ENCODE measurements around the gene BCR. TPM values are rescaled to one million over a fixed set of nuclear protein-coding genes. Genes with fewer than 3 reads are reported as not detected.

BCR gene
- total and polyA plus RNA-seq, 2 donors (not counting 1 experiment from before 2014, with no cell fraction given) = 15.7 to 66.6 TPM

DNA sequence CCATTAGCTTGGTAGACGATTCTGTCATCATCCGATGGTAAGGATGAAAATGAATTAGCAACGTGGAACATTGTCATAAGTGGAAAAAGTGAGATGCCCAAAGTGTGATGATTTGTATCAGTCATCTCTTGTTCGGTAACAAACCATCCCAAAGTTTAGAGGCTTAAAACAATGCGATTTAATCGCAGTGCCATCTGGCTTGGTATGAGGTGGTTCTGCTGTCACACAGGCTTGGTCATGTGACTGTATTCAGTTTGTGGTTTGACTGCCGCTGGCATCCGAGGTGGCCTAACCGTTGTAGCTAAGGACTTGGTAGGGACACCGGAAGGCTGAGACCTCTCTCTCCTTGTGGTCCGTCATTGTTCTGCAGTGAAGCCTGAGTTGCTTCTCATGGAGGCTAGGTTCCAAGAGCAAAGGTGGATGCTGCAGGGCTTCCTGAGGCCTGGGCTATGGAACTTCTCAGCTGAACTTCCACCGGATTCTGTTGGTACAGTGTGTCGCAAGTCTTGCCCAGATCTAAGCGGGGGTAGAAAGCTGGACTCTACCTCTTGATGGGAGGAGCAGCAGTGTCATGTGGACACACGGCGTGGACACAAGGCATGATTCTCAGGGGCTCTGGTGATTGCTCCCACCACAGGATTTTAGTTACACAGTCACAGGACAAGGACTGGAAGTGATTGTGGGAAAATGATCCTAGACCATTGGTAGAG lies 36.3 kb downstream of the BCR start:
- H3K27me3 ChIP-seq (ENCODE audit: control insufficient read depth, insufficient read depth, low read length) = no peaks in the 10 kb centered on the region
- H3K79me2 ChIP-seq (ENCODE audit: control insufficient read depth, insufficient read depth, low read length) = peaks cover 32% of the 10 kb centered on the region
- no peak overlapping the region for H3K9ac ChIP-seq (ENCODE audit: insufficient read depth, low read length)
- TF ChIP-seq EZH2 (IDR thresholded peaks at IDR 0.05; ENCODE audit: low read length, missing control alignments) (no peak), CTCF (conservative IDR thresholded peaks at IDR 0.05 in 1 of 2, IDR thresholded peaks at IDR 0.05 in 1 of 2; ENCODE audit: low read depth in 1 of 2, low read length in 2 of 2) (no peak)
- no peaks in the 10 kb centered on the region for H3K36me3 ChIP-seq (ENCODE audit: control insufficient read depth, insufficient read depth, low read length)
- no peaks in the 10 kb centered on the region for H3K9me3 ChIP-seq (ENCODE audit: control insufficient read depth, insufficient read depth, low read depth, low read length)
- H4K20me1 ChIP-seq (ENCODE audit: control insufficient read depth, extremely low read depth, insufficient read depth, low read length) = no peaks in the 10 kb centered on the region
- H3K4me3 ChIP-seq (replicated peaks in 1 of 4; ENCODE audit: control extremely low read depth in 1 of 4, insufficient read depth in 1 of 4, low read depth in 3 of 4, low read length in 4 of 4) = no peak overlapping the region
- H3K4me2 ChIP-seq (ENCODE audit: extremely low read depth, insufficient read depth, low read length) = no peak overlapping the region
- no peak overlapping the region for H3K27ac ChIP-seq (ENCODE audit: insufficient read depth, low read length)
- DNase-seq (ENCODE audit: low read depth in 2 of 2) = no peak
- H2AFZ ChIP-seq (ENCODE audit: low read length) = no peak overlapping the region
- H3K4me1 ChIP-seq (ENCODE audit: control insufficient read depth, extremely low read depth, insufficient read depth, low read length) = peaks cover 32% of the 10 kb centered on the region

DNA sequence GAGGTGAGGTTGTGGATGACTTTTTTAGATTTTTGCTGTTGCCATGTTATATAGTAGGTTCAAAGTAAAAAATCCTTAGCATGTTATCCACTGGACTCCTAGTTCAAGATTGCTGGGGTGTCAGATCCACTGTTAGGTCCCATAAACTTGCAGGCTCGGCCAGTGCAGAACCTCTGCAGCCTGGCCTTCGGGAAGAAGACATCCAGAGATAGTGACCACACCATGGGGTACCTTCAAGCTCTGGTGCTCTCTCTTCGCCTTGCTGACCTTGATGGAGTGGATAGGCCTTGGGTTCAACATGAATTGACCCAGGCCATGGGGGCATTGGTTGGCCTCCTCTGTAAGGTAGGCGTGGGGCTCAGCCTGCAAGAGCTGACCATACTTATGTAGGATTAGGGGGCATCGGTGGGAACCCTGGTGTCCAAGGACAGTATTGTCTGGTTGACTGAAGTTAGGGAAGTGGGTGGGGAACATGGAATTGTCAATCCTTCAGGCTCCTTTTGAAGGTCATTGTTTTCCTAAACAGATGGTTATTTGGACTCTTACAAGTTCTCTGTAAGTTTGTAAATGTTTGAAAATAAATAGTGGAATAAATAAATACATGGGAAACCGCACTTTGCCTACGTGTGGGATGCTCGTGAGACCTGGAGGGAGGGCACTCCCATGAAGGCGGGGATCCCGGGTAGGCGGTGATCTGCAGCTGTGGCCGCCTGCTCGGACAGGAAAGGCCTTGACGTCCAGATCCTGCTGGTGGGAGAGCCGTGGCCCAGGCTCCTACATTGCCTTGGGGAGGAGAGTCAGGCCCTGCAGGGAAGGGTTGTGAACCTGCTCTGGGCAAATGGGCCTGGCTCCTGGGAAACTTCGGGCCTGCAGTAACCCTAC lies 37.1 kb downstream of the BCR start:
- Histone ChIP-seq H3K36me3 (ENCODE audit: control insufficient read depth, insufficient read depth, low read length) (no peaks in the 10 kb centered on the region), H3K4me2 (ENCODE audit: extremely low read depth, insufficient read depth, low read length) (no peak overlapping the region), H3K4me1 (ENCODE audit: control insufficient read depth, extremely low read depth, insufficient read depth, low read length) (peaks cover 32% of the 10 kb centered on the region), H3K9me3 (ENCODE audit: control insufficient read depth, insufficient read depth, low read depth, low read length) (no peaks in the 10 kb centered on the region), H3K9ac (ENCODE audit: insufficient read depth, low read length) (no peak overlapping the region), H2AFZ (ENCODE audit: low read length) (no peak overlapping the region), H3K27me3 (ENCODE audit: control insufficient read depth, insufficient read depth, low read length) (no peaks in the 10 kb centered on the region), H3K27ac (ENCODE audit: insufficient read depth, low read length) (no peak overlapping the region), H3K4me3 (replicated peaks in 1 of 4; ENCODE audit: control extremely low read depth in 1 of 4, insufficient read depth in 1 of 4, low read depth in 3 of 4, low read length in 4 of 4) (no peak overlapping the region), H3K79me2 (ENCODE audit: control insufficient read depth, insufficient read depth, low read length) (peaks cover 32% of the 10 kb centered on the region), H4K20me1 (ENCODE audit: control insufficient read depth, extremely low read depth, insufficient read depth, low read length) (no peaks in the 10 kb centered on the region)
- DNase-seq (ENCODE audit: low read depth in 2 of 2) = no peak
- TF ChIP-seq CTCF (conservative IDR thresholded peaks at IDR 0.05 in 1 of 2, IDR thresholded peaks at IDR 0.05 in 1 of 2; ENCODE audit: low read depth in 1 of 2, low read length in 2 of 2) = no peak

GRCh38 chr22:23218053-23218866 lies 38.0 kb downstream of the BCR start:
- H3K79me2 ChIP-seq (ENCODE audit: control insufficient read depth, insufficient read depth, low read length) = peaks cover 27% of the 10 kb centered on the region
- H2AFZ ChIP-seq (ENCODE audit: low read length) = no peak overlapping the region
- no peak for DNase-seq (ENCODE audit: low read depth in 2 of 2)
- no peak overlapping the region for H3K4me3 ChIP-seq (replicated peaks in 1 of 4; ENCODE audit: control extremely low read depth in 1 of 4, insufficient read depth in 1 of 4, low read depth in 3 of 4, low read length in 4 of 4)
- H3K4me1 ChIP-seq (ENCODE audit: control insufficient read depth, extremely low read depth, insufficient read depth, low read length) = peaks cover 32% of the 10 kb centered on the region
- H3K27ac ChIP-seq (ENCODE audit: insufficient read depth, low read length) = peak overlapping the region; percentile 26
- no peaks in the 10 kb centered on the region for H4K20me1 ChIP-seq (ENCODE audit: control insufficient read depth, extremely low read depth, insufficient read depth, low read length)
- peak overlapping the region; percentile 75 for H3K4me2 ChIP-seq (ENCODE audit: extremely low read depth, insufficient read depth, low read length)
- no peaks in the 10 kb centered on the region for H3K27me3 ChIP-seq (ENCODE audit: control insufficient read depth, insufficient read depth, low read length)
- TF ChIP-seq CTCF (conservative IDR thresholded peaks at IDR 0.05 in 1 of 2, IDR thresholded peaks at IDR 0.05 in 1 of 2; ENCODE audit: low read depth in 1 of 2, low read length in 2 of 2) = no peak
- TF ChIP-seq EZH2 (IDR thresholded peaks at IDR 0.05; ENCODE audit: low read length, missing control alignments) = no peak
- no peaks in the 10 kb centered on the region for H3K9me3 ChIP-seq (ENCODE audit: control insufficient read depth, insufficient read depth, low read depth, low read length)
- H3K36me3 ChIP-seq (ENCODE audit: control insufficient read depth, insufficient read depth, low read length) = no peaks in the 10 kb centered on the region
- H3K9ac ChIP-seq (ENCODE audit: insufficient read depth, low read length) = no peak overlapping the region
